Upper lobe of left lung (tissue), 6 donors: ENCODE results near the gene PARD3B. TPM values are rescaled to one million over a fixed set of nuclear protein-coding genes. Genes with fewer than 3 reads are reported as not detected.

Source experiments
- ATAC-seq, 2 donors: fragments of 200-7000 bp; cut with Tn5 transposase; one replicate each; pipeline ENCODE4 v1.9.1; 2022; ENCODE audit warnings: mild to moderate bottlenecking in 2 of 2, moderate library complexity in 2 of 2; ENCODE audit not compliant: low FRiP score in 2 of 2
- DNase-seq, 2 donors: peaks; one replicate each; pipeline ENCODE4 v3.0.0-alpha.2; 2019 to 2020
- H3K27ac ChIP-seq, 4 donors: fragments of 200-600 bp; sonication (generic); one replicate each; pipeline ENCODE4 v1.5.1; 2016 to 2019
- H3K27me3 ChIP-seq, 4 donors: fragments of 200-600 bp; sonication (generic); one replicate each; pipeline ENCODE4 v1.5.1; 2017 to 2019
- H3K36me3 ChIP-seq, 4 donors: fragments of 200-600 bp; sonication (generic); one replicate each; pipeline ENCODE4 v1.5.1; 2016 to 2019
- H3K4me1 ChIP-seq, 4 donors: fragments of 200-600 bp; sonication (generic); one replicate each; pipeline ENCODE4 v1.5.1; 2018 to 2019
- H3K4me3 ChIP-seq, 4 donors: fragments of 200-600 bp; sonication (generic); one replicate each; pipeline ENCODE4 v1.5.1; 2017 to 2019; ENCODE audit warnings: mild to moderate bottlenecking in 2 of 4, moderate library complexity in 1 of 4
- H3K9me3 ChIP-seq, 4 donors: fragments of 200-600 bp; sonication (generic); one replicate each; pipeline ENCODE4 v1.5.1; 2018 to 2019
- EP300 ChIP-seq, 4 donors: sonication (generic); formaldehyde crosslinking; IDR thresholded peaks; one replicate each; pipeline ENCODE4 v1.5.1; 2017; ENCODE audit warnings: antibody characterized with exemption in 4 of 4, control low read depth in 2 of 4
- POLR2A ChIP-seq, 4 donors: fragments of 450-650 bp; IDR thresholded peaks; one replicate each; pipeline ENCODE4 v1.5.1; 2016 to 2017; ENCODE audit warnings: antibody characterized with exemption in 4 of 4, mild to moderate bottlenecking in 2 of 4
- POLR2AphosphoS5 ChIP-seq, 2 donors: sonication (generic); formaldehyde crosslinking; IDR thresholded peaks; one replicate each; pipeline ENCODE4 v1.5.1; 2017; ENCODE audit warnings: antibody characterized with exemption in 2 of 2
- WGBS, 2 donors: methylation state at CpG; one replicate each; pipeline ENCODE4 v1.1.5; 2017 to 2018; 5-methylcytosine and 5-hydroxymethylcytosine counted together
- total RNA-seq, 6 donors: library from RNA; depleted of rRNA in 4 of 6; stranded (reverse); fragments of >200 nt in 4 of 6; gene quantifications; one replicate each; pipeline versions ENCODE4 v1.1.0 to v1.2.1, GENCODE V29; 2016 to 2021
- TF ChIP-seq, protein P1 (sequence below), 6 experiments: fragments of 450-650 bp in 4 of 6; fragments of 200-600 bp in 2 of 6; sonication (generic) in 2 of 6; IDR thresholded peaks; one replicate each; pipeline ENCODE4 v1.5.1; 2016 to 2019; ENCODE audit warnings: antibody characterized with exemption in 6 of 6
- donor health status: DM: no; HTN: no; CAD: no; lungs with moderate emphysema.
- donor health status: DM: no; HTN: yes; CAD: no; lungs with severe emphysema.

PARD3B gene
- total RNA-seq, 6 donors from 2014 or later: 17.8 to 44.9 (median 24.2) TPM

DNA sequence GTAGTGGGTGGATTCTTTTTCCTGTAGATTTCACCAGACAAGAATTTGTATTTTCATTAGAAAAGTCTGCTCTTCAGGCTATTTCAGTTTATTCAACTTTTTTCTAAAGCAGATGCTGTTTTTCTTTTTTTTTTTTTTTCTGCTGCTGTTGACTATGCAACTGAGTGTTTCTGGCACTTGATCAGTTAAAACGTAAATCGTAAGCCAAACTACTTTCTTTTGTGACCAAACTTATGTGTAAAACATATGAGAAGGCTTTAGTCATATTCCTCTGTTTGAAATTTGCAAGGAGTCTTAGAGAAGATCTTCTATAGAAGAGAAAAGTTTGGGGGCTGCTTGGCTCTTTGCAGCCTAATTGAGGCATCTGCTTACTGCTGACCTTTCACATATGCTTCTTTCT is 170.1 kb downstream of the PARD3B start:
- H3K27ac ChIP-seq: no peak overlapping the region
- ATAC-seq: no peak
- no peak for DNase-seq
- peaks cover 0 to 5% (median 0%) of the 10 kb centered on the region in 4 donors for H3K36me3 ChIP-seq
- no peaks in the 10 kb centered on the region for H3K4me1 ChIP-seq
- TF ChIP-seq, protein P1, sequence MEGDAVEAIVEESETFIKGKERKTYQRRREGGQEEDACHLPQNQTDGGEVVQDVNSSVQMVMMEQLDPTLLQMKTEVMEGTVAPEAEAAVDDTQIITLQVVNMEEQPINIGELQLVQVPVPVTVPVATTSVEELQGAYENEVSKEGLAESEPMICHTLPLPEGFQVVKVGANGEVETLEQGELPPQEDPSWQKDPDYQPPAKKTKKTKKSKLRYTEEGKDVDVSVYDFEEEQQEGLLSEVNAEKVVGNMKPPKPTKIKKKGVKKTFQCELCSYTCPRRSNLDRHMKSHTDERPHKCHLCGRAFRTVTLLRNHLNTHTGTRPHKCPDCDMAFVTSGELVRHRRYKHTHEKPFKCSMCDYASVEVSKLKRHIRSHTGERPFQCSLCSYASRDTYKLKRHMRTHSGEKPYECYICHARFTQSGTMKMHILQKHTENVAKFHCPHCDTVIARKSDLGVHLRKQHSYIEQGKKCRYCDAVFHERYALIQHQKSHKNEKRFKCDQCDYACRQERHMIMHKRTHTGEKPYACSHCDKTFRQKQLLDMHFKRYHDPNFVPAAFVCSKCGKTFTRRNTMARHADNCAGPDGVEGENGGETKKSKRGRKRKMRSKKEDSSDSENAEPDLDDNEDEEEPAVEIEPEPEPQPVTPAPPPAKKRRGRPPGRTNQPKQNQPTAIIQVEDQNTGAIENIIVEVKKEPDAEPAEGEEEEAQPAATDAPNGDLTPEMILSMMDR (IDR thresholded peaks at IDR 0.05): no peak
- no peak for TF ChIP-seq POLR2A (IDR thresholded peaks at IDR 0.05)
- no peak for TF ChIP-seq POLR2AphosphoS5 (IDR thresholded peaks at IDR 0.05)
- no peak for TF ChIP-seq EP300 (IDR thresholded peaks at IDR 0.05)
- no peak overlapping the region for H3K4me3 ChIP-seq
- WGBS, 2 donors: 80 to 84% methylated on average over 2 of the region's 2 CpGs
- H3K27me3 ChIP-seq: no peaks in the 10 kb centered on the region
- H3K9me3 ChIP-seq: no peaks in the 10 kb centered on the region

DNA sequence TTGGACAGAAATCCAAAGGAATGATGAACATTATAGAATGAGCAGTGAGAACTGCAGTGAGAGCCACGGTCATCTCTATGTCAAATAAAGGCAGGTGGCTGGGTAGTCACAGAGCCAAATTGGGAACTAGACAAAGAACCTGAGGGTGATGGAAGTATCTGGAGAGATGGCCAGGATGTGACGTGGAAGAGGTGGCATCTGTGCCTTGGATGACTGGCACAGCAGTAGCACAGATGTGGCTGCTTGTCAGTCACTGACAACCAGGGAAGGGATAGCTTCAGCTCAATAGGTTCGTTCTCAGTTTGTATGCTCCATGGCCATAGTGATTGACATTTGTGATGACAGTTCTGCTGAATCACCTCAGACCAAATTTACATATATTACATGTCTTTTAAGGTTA is 172.3 kb downstream of the PARD3B start:
- no peaks in the 10 kb centered on the region for H3K27me3 ChIP-seq
- no peak overlapping the region for H3K4me3 ChIP-seq
- no peaks in the 10 kb centered on the region for H3K9me3 ChIP-seq
- TF ChIP-seq POLR2A (IDR thresholded peaks at IDR 0.05) (no peak), POLR2AphosphoS5 (IDR thresholded peaks at IDR 0.05) (no peak), EP300 (IDR thresholded peaks at IDR 0.05) (no peak)
- TF ChIP-seq, protein P1 (IDR thresholded peaks at IDR 0.05): no peak
- H3K4me1 ChIP-seq: no peaks in the 10 kb centered on the region
- DNase-seq: no peak
- H3K27ac ChIP-seq: no peak overlapping the region
- no peaks in the 10 kb centered on the region for H3K36me3 ChIP-seq
- 88 to 89% methylated on average over 3 of the region's 3 CpGs for WGBS, 2 donors
- no peak for ATAC-seq

DNA sequence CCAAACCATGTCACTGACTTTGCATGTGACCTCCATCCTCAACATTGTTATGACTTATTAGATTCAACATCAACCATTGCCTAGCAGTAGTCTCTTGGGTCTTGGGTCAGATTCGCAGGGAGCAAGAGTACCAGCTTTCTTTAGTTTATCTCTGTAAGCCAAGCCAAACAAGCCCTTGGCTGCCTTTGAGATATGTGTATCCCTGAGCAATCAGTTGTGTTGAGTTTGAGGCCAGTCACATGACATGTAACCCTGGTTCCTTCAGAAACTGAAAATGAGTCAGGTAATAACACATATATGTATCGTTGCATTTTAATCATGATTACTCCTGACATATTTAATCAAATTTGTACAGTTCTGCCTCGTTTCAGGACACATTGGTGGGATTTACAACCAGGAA is 173.3 kb downstream of the PARD3B start:
- Histone ChIP-seq H3K27ac (no peak overlapping the region), H3K4me3 (no peak overlapping the region), H3K27me3 (no peaks in the 10 kb centered on the region), H3K9me3 (no peaks in the 10 kb centered on the region), H3K4me1 (no peaks in the 10 kb centered on the region), H3K36me3 (no peaks in the 10 kb centered on the region)
- ATAC-seq (no peak), DNase-seq (no peak)
- TF ChIP-seq POLR2A (IDR thresholded peaks at IDR 0.05) (no peak), POLR2AphosphoS5 (IDR thresholded peaks at IDR 0.05) (no peak), EP300 (IDR thresholded peaks at IDR 0.05) (no peak)
- TF ChIP-seq, protein P1 (IDR thresholded peaks at IDR 0.05): no peak
- WGBS, 2 donors: 91 to 94% methylated on average over 3 of the region's 3 CpGs

DNA sequence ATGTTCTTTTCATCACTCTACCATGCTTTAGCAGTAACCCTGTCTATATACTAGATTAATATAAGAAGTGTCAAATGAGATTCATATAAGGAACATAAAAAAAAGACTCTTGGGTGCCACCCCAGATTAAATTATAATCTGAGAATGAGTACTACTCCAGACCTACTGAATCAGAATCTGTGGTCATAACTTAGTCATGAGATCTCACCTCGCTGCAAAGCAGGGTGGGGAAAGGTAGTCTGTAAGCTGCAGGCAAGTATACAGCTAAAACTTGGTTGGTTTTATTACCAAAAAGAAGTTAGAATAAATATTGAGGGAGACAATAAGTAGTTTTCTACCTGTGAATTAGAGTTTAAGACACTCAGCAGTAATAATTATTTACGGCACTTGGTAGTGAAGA is 175.6 kb downstream of the PARD3B start:
- no peaks in the 10 kb centered on the region for H3K36me3 ChIP-seq
- H3K27me3 ChIP-seq: no peaks in the 10 kb centered on the region
- WGBS, 2 donors: 92 to 97% methylated on average over 2 of the region's 2 CpGs
- H3K27ac ChIP-seq: no peak overlapping the region
- ATAC-seq: no peak
- H3K4me1 ChIP-seq: no peaks in the 10 kb centered on the region
- no peaks in the 10 kb centered on the region for H3K9me3 ChIP-seq
- TF ChIP-seq POLR2A (IDR thresholded peaks at IDR 0.05): no peak
- no peak for TF ChIP-seq POLR2AphosphoS5 (IDR thresholded peaks at IDR 0.05)
- TF ChIP-seq EP300 (IDR thresholded peaks at IDR 0.05): no peak
- TF ChIP-seq, protein P1 (IDR thresholded peaks at IDR 0.05): no peak
- no peak overlapping the region for H3K4me3 ChIP-seq
- DNase-seq: no peak

DNA sequence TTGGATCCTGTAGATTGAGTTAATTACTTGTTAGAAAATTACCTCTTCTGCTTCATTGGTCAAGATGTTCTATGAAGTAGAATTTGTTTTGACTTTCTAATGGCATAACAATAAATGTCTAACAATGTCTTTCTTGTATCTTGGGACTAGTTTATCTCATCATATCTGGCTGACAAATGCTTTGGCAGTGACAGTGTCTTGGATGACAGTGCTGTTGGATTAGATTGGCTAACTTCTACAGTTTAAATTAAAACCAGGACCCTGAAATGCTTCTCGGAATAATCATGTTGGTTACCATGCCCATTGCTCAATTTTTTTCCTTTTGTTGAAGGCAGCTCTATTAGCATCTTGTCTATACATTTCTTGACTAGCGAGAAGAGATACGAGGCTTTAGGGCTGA is 176.9 kb downstream of the PARD3B start:
- TF ChIP-seq POLR2A (IDR thresholded peaks at IDR 0.05): no peak
- no peak for TF ChIP-seq EP300 (IDR thresholded peaks at IDR 0.05)
- TF ChIP-seq POLR2AphosphoS5 (IDR thresholded peaks at IDR 0.05): no peak
- TF ChIP-seq, protein P1 (IDR thresholded peaks at IDR 0.05): no peak
- H3K4me1 ChIP-seq: no peaks in the 10 kb centered on the region
- no peaks in the 10 kb centered on the region for H3K36me3 ChIP-seq
- H3K27ac ChIP-seq: no peak overlapping the region
- no peak overlapping the region for H3K4me3 ChIP-seq
- no peaks in the 10 kb centered on the region for H3K27me3 ChIP-seq
- DNase-seq: no peak
- no peaks in the 10 kb centered on the region for H3K9me3 ChIP-seq
- ATAC-seq: no peak
- WGBS, 2 donors: 96% methylated on average over 3 of the region's 3 CpGs
